Psoas muscle (tissue), 8 donors: ENCODE data around the gene KRT6B. TPM values are rescaled to one million over a fixed set of nuclear protein-coding genes. Genes with fewer than 3 reads are reported as not detected.

Experiments used
- ATAC-seq, 4 donors: fragments of 200-7000 bp; cut with Tn5 transposase; one replicate each; pipeline ENCODE4 v1.9.1; 2020; ENCODE audit warnings: moderate library complexity in 3 of 4, mild to moderate bottlenecking in 2 of 4
- DNase-seq, 2 donors: peaks; one replicate each; pipeline ENCODE4 v3.0.0-alpha.2; 2020
- H3K27ac ChIP-seq: fragments of 200-600 bp; one replicate; pipeline ENCODE4 v1.8.0; 2022
- H3K27me3 ChIP-seq, 3 donors: fragments of 200-600 bp in 1 of 3; one replicate each; pipeline versions ENCODE4 v1.6.1 to v1.8.0; 2013 to 2022; ENCODE audit warnings: low read length in 2 of 3, mild to moderate bottlenecking in 2 of 3, moderate library complexity in 1 of 3; ENCODE audit not compliant: insufficient read depth in 3 of 3
- H3K36me3 ChIP-seq, 2 donors: fragments of 200-600 bp in 1 of 2; one replicate each; pipeline versions ENCODE4 v1.6.1 to v1.8.0; 2013 to 2022; ENCODE audit warnings: low read depth in 1 of 2, mild to moderate bottlenecking in 1 of 2, moderate library complexity in 1 of 2; ENCODE audit not compliant: insufficient read depth in 1 of 2
- H3K4me1 ChIP-seq: fragments of 200-600 bp; one replicate; pipeline ENCODE4 v1.8.0; 2022
- H3K4me3 ChIP-seq: fragments of 200-600 bp; one replicate; pipeline ENCODE4 v1.8.0; 2022; ENCODE audit warnings: mild to moderate bottlenecking
- H3K9me3 ChIP-seq: fragments of 200-600 bp; one replicate; pipeline ENCODE4 v1.8.0; 2022
- CTCF ChIP-seq: fragments of 200-600 bp; IDR thresholded peaks from one replicate; pipeline ENCODE4 v1.8.0; 2022; ENCODE audit warnings: antibody characterized with exemption
- WGBS, 3 donors: extraction: QIAGEN DNeasy Blood & Tissue Kit; methylation state at CpG; one replicate each; pipeline versions ENCODE4 v1.1.6 to v1.1.7; 2013; 5-methylcytosine and 5-hydroxymethylcytosine counted together
- intact Hi-C, 2 donors: fragments of 100-400 bp; cut with DNase I; formaldehyde crosslinking; loops; one replicate each; pipeline versions ENCODE4 v1.11.0 to v1.14.2; 2022
- polyA plus RNA-seq, 3 donors: library from polyadenylated mRNA; stranded (reverse); fragments of 200-250 nt; gene quantifications; one replicate each; pipeline ENCODE4 v1.2.3, GENCODE V29; 2013
- total RNA-seq, 4 donors: library from RNA; stranded (reverse); fragmentation: NEBNext Ultra II Directional in 2 of 4; extraction: Animal tissue kit (Norgen Biotek cat#: 25700) in 2 of 4; gene quantifications; one replicate each; pipeline versions ENCODE4 v1.2.1 to v1.2.4, GENCODE V29; 2021 to 2023
- donor health status: healthy with polysubstance abuse.
- donor health status: DM: no; HTN: no; CAD: no; lungs with moderate emphysema.
- donor health status: Bipolar disorder and iron deficiency.
- donor health status: healthy.
- donor health status: DM: yes; HTN: yes; CAD: no.
- donor health status: DM: no; HTN: no; CAD: no.
- donor health status: DM: no; HTN: no; CAD: no.
- donor health status: DM: yes; HTN: yes; CAD: no.

KRT6B gene
- total and polyA plus RNA-seq, 7 donors: 0.04 to 0.32 (median 0.15) TPM; not detected in 3

- 79 to 85% (median 83%) methylated on average over 6 of the region's 6 CpGs for WGBS, 3 donors
- Histone ChIP-seq H3K27me3 (peaks cover 0 to 12% (median 3%) of the 10 kb centered on the region in 3 donors), H3K4me1 (no peaks in the 10 kb centered on the region), H3K4me3 (no peak overlapping the region), H3K36me3 (no peaks in the 10 kb centered on the region), H3K27ac (no peak overlapping the region), H3K9me3 (no peaks in the 10 kb centered on the region)
- ATAC-seq (no peak), DNase-seq (no peak)
- no peak for TF ChIP-seq CTCF
- intact Hi-C loops: no loop called here
These were observed 5.4 kb downstream of the KRT6B start for GRCh38 chr12:52446367-52447045.

GRCh38 chr12:52445876-52446275 is 6.1 kb downstream of the KRT6B start:
- 47 to 60% (median 58%) methylated on average over 3 of the region's 3 CpGs for WGBS, 3 donors
- Histone ChIP-seq H3K27me3 (peaks cover 0 to 18% (median 3%) of the 10 kb centered on the region in 3 donors), H3K9me3 (no peaks in the 10 kb centered on the region)

GRCh38 chr12:52444647-52445595 is 7.0 kb downstream of the KRT6B start:
- H3K36me3 ChIP-seq: no peaks in the 10 kb centered on the region
- intact Hi-C loops: no loop called here
- no peak for TF ChIP-seq CTCF
- no peaks in the 10 kb centered on the region for H3K9me3 ChIP-seq
- H3K4me3 ChIP-seq: no peak overlapping the region
- no peak overlapping the region for H3K27ac ChIP-seq
- no peaks in the 10 kb centered on the region for H3K4me1 ChIP-seq
- 64 to 73% (median 67%) methylated on average over 10 of the region's 10 CpGs for WGBS, 3 donors
- ATAC-seq: no peak
- no peak for DNase-seq
- peaks cover 0 to 25% (median 3%) of the 10 kb centered on the region in 3 donors for H3K27me3 ChIP-seq

More at GRCh38 chr12:52445876-52446275, 6.1 kb downstream of the KRT6B start:
- Histone ChIP-seq H3K27ac (no peak overlapping the region), H3K36me3 (no peaks in the 10 kb centered on the region), H3K4me3 (no peak overlapping the region), H3K4me1 (no peaks in the 10 kb centered on the region)
- TF ChIP-seq CTCF: no peak
- DNase-seq (no peak), ATAC-seq (no peak)
- intact Hi-C loops: no loop called here

- Histone ChIP-seq H3K4me3 (no peak overlapping the region), H3K27me3 (peaks cover 0 to 25% (median 0%) of the 10 kb centered on the region in 3 donors), H3K27ac (no peak overlapping the region), H3K36me3 (no peaks in the 10 kb centered on the region), H3K4me1 (no peaks in the 10 kb centered on the region), H3K9me3 (no peaks in the 10 kb centered on the region)
- intact Hi-C loops: no loop called here
- TF ChIP-seq CTCF: no peak
- no peak for DNase-seq
- WGBS, 3 donors: 78 to 92% (median 89%) methylated on average over 3 of the region's 3 CpGs
- no peak for ATAC-seq
These were observed 8.0 kb downstream of the KRT6B start for GRCh38 chr12:52443966-52444365.
